Limb (tissue), 2 donors: ENCODE measurements around the gene AATF.

ENCODE experiments used
- DNase-seq, 2 donors: peaks; one replicate each; pipeline ENCODE4 v3.0.0-alpha.2; 2016; ENCODE audit errors: extremely low spot score in 2 of 2

The AATF gene

DNA sequence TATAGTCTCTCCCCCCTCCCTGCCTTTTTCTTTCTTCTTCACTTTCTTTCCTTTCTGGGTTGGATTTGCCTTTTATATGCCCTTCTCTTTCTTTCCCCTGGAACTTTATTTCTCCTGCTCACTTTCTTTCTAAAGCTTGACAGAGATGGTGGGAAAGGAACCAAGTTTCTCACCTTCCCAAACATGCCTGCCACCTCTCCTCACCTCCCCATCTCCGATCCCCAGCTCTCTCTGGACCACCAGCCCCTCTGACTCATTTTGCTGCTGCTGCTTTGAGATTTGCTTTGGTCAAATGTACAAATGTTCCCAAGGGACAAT, 18.2 kb upstream of the AATF start:
- DNase-seq: no peak

DNA sequence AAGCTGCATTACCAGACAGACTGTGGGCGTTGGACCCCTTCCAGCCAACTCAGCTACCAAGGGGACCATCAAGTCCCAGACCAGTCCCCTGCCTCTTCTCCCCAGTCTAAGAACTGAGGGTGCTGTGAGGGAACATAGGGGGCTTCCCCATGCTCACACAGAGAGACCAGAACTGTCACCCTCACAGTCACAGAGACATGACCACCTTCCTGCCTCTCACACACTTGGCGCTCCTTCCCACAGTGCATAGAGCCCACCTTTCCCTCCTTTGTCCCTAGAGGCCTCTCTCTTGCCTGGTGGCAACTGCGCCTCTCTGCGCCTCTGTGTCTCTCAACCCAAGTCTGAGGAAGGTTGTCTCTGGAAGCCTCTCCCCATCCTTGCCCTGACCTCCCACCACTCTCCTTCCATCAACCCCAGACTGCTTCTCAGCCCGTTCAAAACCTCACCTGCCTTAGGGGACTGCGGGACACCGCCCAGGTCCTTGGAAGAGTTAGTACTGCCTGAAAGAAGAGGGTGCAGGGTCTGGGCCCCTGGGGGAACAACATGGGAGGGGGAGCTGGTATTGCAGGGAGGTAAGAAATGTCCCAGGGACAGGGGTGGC, 17.6 kb upstream of the AATF start:
- no peak for DNase-seq

DNA sequence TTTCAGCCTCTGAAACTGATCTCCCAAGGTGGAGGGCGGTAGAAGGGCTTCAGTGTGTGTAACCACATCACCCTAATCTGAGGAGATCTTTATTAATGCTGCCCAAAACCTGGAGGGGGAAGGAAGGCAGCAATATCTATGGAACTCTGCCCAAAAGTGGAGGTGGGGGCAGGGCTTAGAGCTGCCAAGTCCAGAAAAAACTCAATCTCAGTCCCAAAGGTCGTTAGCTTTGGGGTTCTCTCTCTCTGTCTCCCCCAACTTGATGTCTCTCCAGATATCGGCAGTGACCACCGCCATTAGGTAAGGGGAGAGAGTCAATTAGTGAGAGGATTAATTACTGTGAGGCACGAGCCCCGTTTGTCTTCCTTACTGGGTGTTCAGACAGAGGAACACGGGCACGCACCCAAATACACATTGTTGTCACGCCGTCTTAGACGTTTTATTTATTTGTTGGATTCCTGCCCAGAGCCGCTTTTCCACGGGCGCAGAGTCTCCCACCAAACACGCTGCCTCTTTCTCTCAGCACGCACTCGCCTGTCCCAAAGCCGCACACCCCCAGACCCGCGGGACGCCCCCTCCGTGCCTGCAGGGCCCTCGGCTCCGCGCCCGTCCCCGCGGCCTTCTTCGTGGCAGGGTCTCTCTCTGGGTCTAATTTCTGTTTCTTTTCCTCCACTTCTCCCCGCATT, 16.9 kb upstream of the AATF start:
- DNase-seq: peak in 1 of 2 donors; percentile 55

DNA sequence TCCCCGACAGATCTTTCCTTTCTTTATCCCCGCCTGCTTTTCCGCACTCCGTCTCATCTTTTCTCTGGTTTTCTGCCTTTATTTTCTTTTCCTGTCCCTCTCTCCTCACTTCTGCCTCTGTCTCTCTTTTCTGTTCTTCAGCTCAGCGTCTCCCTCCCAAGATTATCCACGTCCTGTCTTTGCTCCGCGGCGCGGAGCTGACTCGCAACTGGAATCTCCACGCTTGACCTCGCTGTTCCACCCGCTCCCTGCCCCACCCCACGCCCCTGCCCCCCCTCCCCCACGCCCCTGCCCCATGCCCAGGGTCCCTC, 16.4 kb upstream of the AATF start:
- DNase-seq: no peak

GRCh38 chr17:36932694-36933511, 15.9 kb upstream of the AATF start:
- DNase-seq: no peak

GRCh38 chr17:36933512-36934143, 15.1 kb upstream of the AATF start:
- no peak for DNase-seq

GRCh38 chr17:36934144-36934691, 14.5 kb upstream of the AATF start:
- DNase-seq: no peak

GRCh38 chr17:36934692-36935630, 13.8 kb upstream of the AATF start:
- DNase-seq: peak in 1 of 2 donors; percentile 60

DNA sequence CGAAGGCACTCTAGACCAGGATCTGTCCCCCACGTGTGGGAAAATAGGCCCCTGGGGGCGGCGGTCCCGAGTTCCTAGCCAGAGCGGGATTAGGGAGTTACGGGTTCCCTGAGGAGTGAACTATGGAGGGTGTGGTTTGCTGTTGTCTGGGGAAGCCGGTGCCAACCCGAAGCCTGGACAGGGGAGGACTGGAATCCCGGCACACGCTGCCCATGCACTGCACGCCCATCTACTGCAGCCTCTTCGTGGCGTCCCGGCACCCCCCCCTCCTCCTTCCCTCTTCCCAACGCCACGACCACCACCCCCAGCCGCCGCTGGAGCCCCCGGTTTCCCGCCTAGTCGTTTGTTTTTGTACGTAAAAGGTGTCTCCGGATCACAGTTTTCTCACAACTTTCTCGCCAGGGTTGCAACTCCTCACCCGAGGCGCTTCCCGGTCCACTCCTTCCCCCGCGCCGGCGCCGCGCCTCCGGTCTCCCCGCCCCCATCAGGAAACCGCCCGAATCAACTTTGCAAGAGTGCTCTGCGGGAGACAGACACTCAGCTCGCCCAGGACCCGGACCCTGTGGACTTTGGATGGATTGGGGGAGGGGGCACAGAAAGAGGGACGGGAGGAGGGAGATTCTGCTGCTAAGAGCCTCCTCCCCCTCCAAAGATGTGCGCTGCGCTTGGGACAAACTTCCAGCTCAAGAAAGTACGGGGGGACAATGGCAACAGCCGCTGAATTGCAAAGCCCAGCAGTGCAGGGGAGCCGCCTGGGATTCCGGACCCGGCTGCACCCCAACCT, 12.9 kb upstream of the AATF start:
- DNase-seq: peak in 1 of 2 donors; percentile 56

- DNase-seq: peak in 1 of 2 donors; percentile 81
These were observed 12.2 kb upstream of the AATF start for GRCh38 chr17:36936455-36937000.

- peak in 1 of 2 donors; percentile 48 for DNase-seq
These were observed 11.5 kb upstream of the AATF start, which contains the start of gene LHX1 for GRCh38 chr17:36937001-36937958. LHX1 (plus strand) TSS chr17:36937475; CDS start chr17:36938198, 723 bp downstream.

DNA sequence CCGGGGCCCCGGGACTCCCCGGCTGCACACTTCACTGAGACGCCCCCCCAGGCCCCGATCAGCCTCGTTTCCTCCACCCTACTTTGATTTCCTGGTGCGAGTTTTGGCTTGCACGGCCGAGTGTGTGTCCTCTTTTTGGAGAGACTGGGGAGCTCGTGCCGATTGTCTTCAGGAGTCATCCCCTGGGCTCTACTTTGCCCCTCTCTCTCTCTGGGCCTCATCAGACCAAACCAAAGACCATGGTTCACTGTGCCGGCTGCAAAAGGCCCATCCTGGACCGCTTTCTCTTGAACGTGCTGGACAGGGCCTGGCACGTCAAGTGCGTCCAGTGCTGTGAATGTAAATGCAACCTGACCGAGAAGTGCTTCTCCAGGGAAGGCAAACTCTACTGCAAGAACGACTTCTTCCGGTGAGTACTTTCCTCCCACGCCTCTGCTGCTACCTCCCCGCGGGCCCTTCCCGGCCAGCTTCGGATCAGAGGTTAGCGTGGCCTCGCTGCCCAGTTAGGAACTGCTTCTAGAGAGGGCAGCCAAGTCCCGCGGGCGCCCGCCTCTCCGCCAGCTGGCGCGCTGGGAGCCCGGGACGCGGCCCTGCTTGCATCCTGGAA, 10.7 kb upstream of the AATF start:
- peak in 1 of 2 donors; percentile 55 for DNase-seq

GRCh38 chr17:36938566-36939051, 10.1 kb upstream of the AATF start:
- DNase-seq: peak in 1 of 2 donors; percentile 47

- peak in 1 of 2 donors; percentile 42 for DNase-seq
These were observed 9.5 kb upstream of the AATF start for GRCh38 chr17:36939052-36939801.

DNA sequence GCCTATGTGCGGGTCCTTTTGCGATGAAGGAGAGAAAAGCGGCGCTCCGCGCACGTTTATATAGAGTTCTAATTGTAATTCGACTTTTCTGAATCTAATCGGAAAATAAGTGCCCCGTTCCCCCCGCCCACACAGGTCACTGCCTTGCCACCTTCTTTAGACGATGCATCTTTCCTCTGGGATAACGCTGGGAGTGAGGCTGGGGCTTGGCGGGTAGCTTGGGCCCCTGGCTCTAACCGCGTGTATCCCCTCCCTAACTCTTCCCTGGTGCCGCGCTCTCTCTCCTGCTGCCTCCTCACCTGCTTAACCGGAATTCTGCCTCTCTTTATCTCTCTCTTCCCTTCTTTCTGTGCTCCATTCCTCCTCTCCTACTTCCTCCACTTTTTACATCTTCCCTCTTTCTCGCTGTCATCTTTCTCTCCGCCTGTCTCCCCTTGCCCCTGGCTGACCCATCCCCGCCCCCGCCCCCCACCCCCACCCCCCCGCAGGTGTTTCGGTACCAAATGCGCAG, 8.9 kb upstream of the AATF start:
- no peak for DNase-seq

- peak in 1 of 2 donors; percentile 38 for DNase-seq
These were observed 8.2 kb upstream of the AATF start for GRCh38 chr17:36940313-36941264.
